Transverse colon (tissue), 4 donors: Measurements from ENCODE around the gene BHMT2. TPM values are rescaled to one million over a fixed set of nuclear protein-coding genes. Genes with fewer than 3 reads are reported as not detected.
A peak's percentile ranks its signal among the peaks of the same experiment; 100 is the strongest.

Experiments used
- DNase-seq: peaks from one replicate; pipeline ENCODE4 v3.0.0-alpha.2; 2019
- H3K27ac ChIP-seq, 4 donors: fragments of 200-600 bp; sonication (generic); 2 replicates each; pipeline ENCODE4 v1.5.1; 2016 to 2018; ENCODE audit warnings: inconsistent platforms in 4 of 4
- H3K27me3 ChIP-seq: fragments of 200-600 bp; sonication (generic); 2 replicates; pipeline ENCODE4 v1.5.1; 2017; ENCODE audit warnings: inconsistent platforms
- H3K36me3 ChIP-seq, 4 donors: fragments of 200-600 bp; sonication (generic); 2 replicates each; pipeline ENCODE4 v1.5.1; 2017 to 2019; ENCODE audit warnings: inconsistent platforms in 4 of 4
- H3K4me1 ChIP-seq, 4 donors: fragments of 200-600 bp; sonication (generic); 2 replicates each; pipeline ENCODE4 v1.5.1; 2017 to 2020; ENCODE audit warnings: inconsistent platforms in 4 of 4
- H3K4me3 ChIP-seq, 4 donors: fragments of 200-600 bp; sonication (generic); 1 replicate in 1 of 4; 2 replicates in 3 of 4; pipeline versions ENCODE4 v1.5.1 to v1.6.1; 2017 to 2019; ENCODE audit warnings: inconsistent platforms in 4 of 4
- H3K9me3 ChIP-seq, 2 donors: fragments of 200-600 bp; sonication (generic); 2 replicates each; pipeline ENCODE4 v1.5.1; 2017 to 2019; ENCODE audit warnings: inconsistent platforms in 2 of 2
- CTCF ChIP-seq, 5 experiments: fragments of 200-600 bp in 3 of 5; fragments of 450-650 bp in 2 of 5; sonication (generic) in 3 of 5; IDR thresholded peaks; 1 replicate in 2 of 5; 2 replicates in 3 of 5; pipeline ENCODE4 v1.5.1; 2016 to 2017; ENCODE audit warnings: antibody characterized with exemption in 5 of 5, inconsistent platforms in 3 of 5, mild to moderate bottlenecking in 2 of 5, moderate library complexity in 1 of 5
- EP300 ChIP-seq: sonication (generic); formaldehyde crosslinking; IDR thresholded peaks from one replicate; pipeline ENCODE4 v1.6.1; 2017; ENCODE audit warnings: antibody characterized with exemption, low read depth
- POLR2A ChIP-seq: fragments of 450-650 bp; IDR thresholded peaks from one replicate; pipeline ENCODE4 v1.6.1; 2016; ENCODE audit warnings: antibody characterized with exemption, mild to moderate bottlenecking, moderate library complexity
- POLR2AphosphoS5 ChIP-seq, 3 donors: sonication (generic); formaldehyde crosslinking; IDR thresholded peaks; one replicate each; pipeline ENCODE4 v1.6.1; 2016; ENCODE audit warnings: antibody characterized with exemption in 3 of 3
- WGBS, 2 donors: methylation state at CpG; one replicate each; pipeline ENCODE4 v1.1.5; 2018; ENCODE audit warnings: low coverage in 1 of 2; 5-methylcytosine and 5-hydroxymethylcytosine counted together
- in situ Hi-C, 4 donors: fragments of 200-750 bp; cut with MboI; loops; one replicate each; pipeline versions ENCODE4 v1.15.0 to v1.15.1; 2017; ENCODE audit warnings: low sequenced_read_pairs in 3 of 4, low pct_ligation_motif_present in 1 of 4, low pct_unique_long_range_greater_than_20kb in 1 of 4
- intact Hi-C: fragments of 100-400 bp; cut with DNase I; formaldehyde crosslinking; loops from one replicate; pipeline ENCODE4 v1.15.1; 2023; ENCODE audit warnings: low total_unique reads
- total RNA-seq, 4 donors: library from RNA; depleted of rRNA; stranded (reverse); fragments of >200 nt; gene quantifications; one replicate each; pipeline ENCODE4 v1.1.0, GENCODE V29; 2016

Gene BHMT2
- total RNA-seq, 4 donors from 2014 or later, result 1.6 to 12.1 (median 2.5) TPM

DNA sequence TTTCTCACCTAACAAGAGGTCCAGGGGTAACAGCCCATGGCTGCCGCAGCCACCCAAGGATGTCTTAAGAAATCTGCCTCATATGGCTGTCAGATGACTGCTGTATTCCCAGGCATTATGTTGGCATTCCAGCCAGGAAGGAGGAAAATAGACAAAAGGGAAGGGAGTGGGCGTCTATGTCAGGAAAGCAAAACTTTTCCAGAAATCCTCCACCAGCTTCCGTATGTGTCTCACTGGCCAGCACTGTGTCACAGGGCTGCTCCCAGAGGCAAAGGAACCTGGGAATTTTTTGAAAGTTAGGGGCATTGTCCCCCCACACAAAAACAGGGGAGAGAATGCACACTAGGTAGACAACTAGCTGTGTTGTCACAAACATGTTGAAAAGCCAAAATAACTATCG, 7.3 kb downstream of the BHMT2 start:
- no peak overlapping the region for H3K4me3 ChIP-seq
- TF ChIP-seq POLR2A (no peak), EP300 (no peak), POLR2AphosphoS5 (IDR thresholded peaks at IDR 0.05) (no peak), CTCF (IDR thresholded peaks at IDR 0.05) (no peak)
- no peaks in the 10 kb centered on the region for H3K4me1 ChIP-seq
- WGBS, 2 donors, result 65 to 81% methylated on average over 4 of the region's 4 CpGs
- H3K9me3 ChIP-seq, result no peaks in the 10 kb centered on the region
- intact Hi-C loops, result no loop called here
- no peaks in the 10 kb centered on the region for H3K36me3 ChIP-seq
- peak overlapping the region in 1 of 4 donors; percentile 15 for H3K27ac ChIP-seq
- DNase-seq, result no peak
- H3K27me3 ChIP-seq, result no peaks in the 10 kb centered on the region
- in situ Hi-C loops, result no loop called here

- Histone ChIP-seq H3K9me3 (no peaks in the 10 kb centered on the region), H3K4me1 (no peaks in the 10 kb centered on the region), H3K27me3 (no peaks in the 10 kb centered on the region), H3K27ac (peak overlapping the region in 1 of 4 donors; percentile 53), H3K36me3 (no peaks in the 10 kb centered on the region), H3K4me3 (no peak overlapping the region)
- DNase-seq, result no peak
- WGBS, 2 donors, result 46 to 51% methylated on average over 2 to 3 of the region's 3 CpGs
- TF ChIP-seq EP300 (no peak), POLR2AphosphoS5 (IDR thresholded peaks at IDR 0.05) (peak in 2 of 3 donors; percentile 31 to 44)
- in situ Hi-C loops (no loop called here), intact Hi-C loops (no loop called here)
These were observed 8.3 kb downstream of the BHMT2 start for GRCh38 chr5:79077680-79078365.

DNA sequence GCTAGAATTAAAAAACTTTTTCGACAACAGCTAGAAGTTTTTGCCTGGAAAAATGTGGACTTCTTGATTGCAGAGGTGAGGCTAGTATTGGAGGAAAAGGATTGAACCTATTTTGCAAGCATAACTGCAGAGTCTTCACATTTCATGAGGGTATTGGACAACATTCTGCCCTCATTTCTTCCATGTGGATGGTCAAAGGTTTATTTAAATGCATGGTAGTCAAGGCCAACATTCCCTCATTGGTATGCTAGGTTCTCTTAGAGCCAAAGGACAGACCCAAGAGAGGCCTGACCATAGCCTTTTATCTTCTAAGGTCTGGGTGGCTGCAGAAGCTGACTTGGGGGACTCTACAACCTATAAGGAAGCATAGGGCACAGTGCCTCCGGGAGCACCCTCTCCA, 11.2 kb downstream of the BHMT2 start:
- Histone ChIP-seq H3K27me3 (no peaks in the 10 kb centered on the region), H3K9me3 (no peaks in the 10 kb centered on the region), H3K4me3 (no peak overlapping the region), H3K4me1 (no peaks in the 10 kb centered on the region), H3K27ac (no peak overlapping the region), H3K36me3 (no peaks in the 10 kb centered on the region)
- TF ChIP-seq CTCF (IDR thresholded peaks at IDR 0.05) (no peak), POLR2A (no peak), EP300 (no peak), POLR2AphosphoS5 (IDR thresholded peaks at IDR 0.05) (no peak)
- intact Hi-C loops (no loop called here), in situ Hi-C loops (no loop called here)
- DNase-seq, result no peak
- 65 to 100% methylated on average over 1 to 2 of the region's 2 CpGs for WGBS, 2 donors

DNA sequence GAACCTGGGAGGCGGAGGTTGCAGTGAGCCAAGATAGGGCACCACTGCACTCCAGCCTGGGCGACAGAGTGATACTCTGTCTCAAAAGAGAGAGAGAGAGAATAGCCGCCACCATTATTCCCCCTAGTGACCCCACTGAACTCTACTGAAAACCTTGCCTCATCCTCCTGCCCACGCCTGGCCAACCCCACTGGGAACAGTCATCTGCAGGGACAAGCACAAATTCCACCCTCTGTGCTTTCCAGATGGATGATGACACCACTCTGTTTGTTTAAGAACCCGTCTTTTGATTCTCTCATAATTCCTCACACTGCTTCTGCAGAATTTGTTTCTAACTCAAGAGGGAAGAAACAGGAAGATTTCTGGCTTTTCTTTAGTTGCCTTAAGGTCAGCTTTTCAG, 12.2 kb downstream of the BHMT2 start:
- H3K27me3 ChIP-seq, result no peaks in the 10 kb centered on the region
- no peaks in the 10 kb centered on the region for H3K4me1 ChIP-seq
- H3K4me3 ChIP-seq, result no peak overlapping the region
- no peaks in the 10 kb centered on the region for H3K36me3 ChIP-seq
- DNase-seq, result no peak
- H3K9me3 ChIP-seq, result no peaks in the 10 kb centered on the region
- in situ Hi-C loops (no loop called here), intact Hi-C loops (no loop called here)
- 82 to 88% methylated on average over 2 to 5 of the region's 5 CpGs for WGBS, 2 donors
- no peak overlapping the region for H3K27ac ChIP-seq
- no peak for TF ChIP-seq CTCF (IDR thresholded peaks at IDR 0.05)
- TF ChIP-seq EP300, result no peak
- TF ChIP-seq POLR2A, result no peak
- TF ChIP-seq POLR2AphosphoS5 (IDR thresholded peaks at IDR 0.05), result no peak

DNA sequence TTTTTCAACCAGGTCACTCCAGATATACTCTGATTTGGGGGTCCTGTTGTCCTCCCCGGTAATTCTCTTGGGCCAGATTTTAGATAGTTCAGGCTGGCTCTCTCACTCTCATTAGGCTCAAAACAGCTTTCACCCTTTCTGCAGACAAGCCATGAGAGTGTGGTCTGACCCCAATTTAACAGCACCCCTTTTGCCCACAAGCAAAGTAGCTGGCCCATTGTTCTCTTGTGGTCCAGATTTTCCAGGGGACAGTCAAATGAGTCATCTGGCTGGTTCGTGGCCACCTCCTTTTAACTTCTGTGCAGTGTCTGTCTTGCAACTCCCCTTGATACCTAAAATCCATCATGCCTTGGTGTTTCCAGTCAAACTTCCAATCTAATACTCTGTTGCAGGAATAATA, 16.5 kb downstream of the BHMT2 start:
- in situ Hi-C loops, result no loop called here
- Histone ChIP-seq H3K36me3 (no peaks in the 10 kb centered on the region), H3K27ac (no peak overlapping the region), H3K4me3 (no peak overlapping the region), H3K27me3 (no peaks in the 10 kb centered on the region), H3K4me1 (no peaks in the 10 kb centered on the region), H3K9me3 (no peaks in the 10 kb centered on the region)
- WGBS, 2 donors, result 80 to 86% methylated on average over 1 to 2 of the region's 2 CpGs
- intact Hi-C loops, result no loop called here
- DNase-seq, result no peak
- no peak for TF ChIP-seq POLR2A
- no peak for TF ChIP-seq EP300
- no peak for TF ChIP-seq POLR2AphosphoS5 (IDR thresholded peaks at IDR 0.05)
- no peak for TF ChIP-seq CTCF (IDR thresholded peaks at IDR 0.05)
